Mammary epithelial cell (primary cell): Measurements from ENCODE around the gene ZBTB20.

Source experiments
- EZH2 ChIP-seq: IDR thresholded peaks from 2 replicates; pipeline ENCODE4 v1.6.1; 2012; ENCODE audit warnings: low read length, inconsistent platforms, borderline replicate concordance
- TF ChIP-seq, protein P1 (sequence below), 2 donors: IDR thresholded peaks in 1 of 2; conservative IDR thresholded peaks in 1 of 2; 2 replicates each; pipeline ENCODE4 v1.5.1; 2011 to 2012; ENCODE audit warnings: inconsistent platforms in 2 of 2, low read length in 2 of 2, mild to moderate bottlenecking in 2 of 2, control low read depth in 1 of 2, low read depth in 1 of 2; ENCODE audit not compliant: insufficient read depth in 1 of 2; ENCODE audit errors: extremely low read depth in 1 of 2

- TF ChIP-seq, protein P1, sequence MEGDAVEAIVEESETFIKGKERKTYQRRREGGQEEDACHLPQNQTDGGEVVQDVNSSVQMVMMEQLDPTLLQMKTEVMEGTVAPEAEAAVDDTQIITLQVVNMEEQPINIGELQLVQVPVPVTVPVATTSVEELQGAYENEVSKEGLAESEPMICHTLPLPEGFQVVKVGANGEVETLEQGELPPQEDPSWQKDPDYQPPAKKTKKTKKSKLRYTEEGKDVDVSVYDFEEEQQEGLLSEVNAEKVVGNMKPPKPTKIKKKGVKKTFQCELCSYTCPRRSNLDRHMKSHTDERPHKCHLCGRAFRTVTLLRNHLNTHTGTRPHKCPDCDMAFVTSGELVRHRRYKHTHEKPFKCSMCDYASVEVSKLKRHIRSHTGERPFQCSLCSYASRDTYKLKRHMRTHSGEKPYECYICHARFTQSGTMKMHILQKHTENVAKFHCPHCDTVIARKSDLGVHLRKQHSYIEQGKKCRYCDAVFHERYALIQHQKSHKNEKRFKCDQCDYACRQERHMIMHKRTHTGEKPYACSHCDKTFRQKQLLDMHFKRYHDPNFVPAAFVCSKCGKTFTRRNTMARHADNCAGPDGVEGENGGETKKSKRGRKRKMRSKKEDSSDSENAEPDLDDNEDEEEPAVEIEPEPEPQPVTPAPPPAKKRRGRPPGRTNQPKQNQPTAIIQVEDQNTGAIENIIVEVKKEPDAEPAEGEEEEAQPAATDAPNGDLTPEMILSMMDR (conservative IDR thresholded peaks at IDR 0.05 in 1 of 2, IDR thresholded peaks at IDR 0.05 in 1 of 2; ENCODE audit: extremely low read depth in 1 of 2, insufficient read depth in 1 of 2, low read depth in 1 of 2, low read length in 2 of 2), result no peak
- no peak for TF ChIP-seq EZH2
Observed at GRCh38 chr3:114338651-114339357, 808.3 kb downstream of the ZBTB20 start.
